GM12872 (cell line): ENCODE measurements around the gene CALD1.

Experiments used
- CTCF ChIP-seq: IDR thresholded peaks from 3 replicates; pipeline ENCODE4 v1.5.1; 2011; ENCODE audit warnings: low read depth, mild to moderate bottlenecking, low read length, moderate library complexity; ENCODE audit not compliant: insufficient read depth

CALD1 gene

GRCh38 chr7:134829380-134829986, 50.0 kb downstream of the CALD1 start:
- TF ChIP-seq CTCF, result no peak

GRCh38 chr7:134831862-134832261, 52.4 kb downstream of the CALD1 start:
- no peak for TF ChIP-seq CTCF

- no peak for TF ChIP-seq CTCF
Measured at GRCh38 chr7:134832367-134832766, 52.9 kb downstream of the CALD1 start.

GRCh38 chr7:134834689-134835462, 55.4 kb downstream of the CALD1 start:
- TF ChIP-seq CTCF, result no peak

- TF ChIP-seq CTCF, result no peak
Measured at GRCh38 chr7:134835463-134835823, 56.0 kb downstream of the CALD1 start.

GRCh38 chr7:134836447-134836846, 57.0 kb downstream of the CALD1 start:
- no peak for TF ChIP-seq CTCF

GRCh38 chr7:134839298-134839697, 59.9 kb downstream of the CALD1 start:
- TF ChIP-seq CTCF, result no peak
